A673 (cell line): ENCODE results near the gene HOXD3. TPM values are rescaled to one million over a fixed set of nuclear protein-coding genes. Genes with fewer than 3 reads are reported as not detected.
A peak's percentile ranks its signal among the peaks of the same experiment; 100 is the strongest.

Source experiments
- BruUV-seq: library from RNA; stranded (reverse); fragments of 400-500 nt; replicated peaks from 2 replicates; lab custom pipeline; 2021; lab: Mats Ljungman, UMichigan
- CTCF ChIA-PET: fragments of 300-600 bp; sonication (Branson Sonifier 250); formaldehyde crosslinking; loops from one replicate; lab custom pipeline; 2022; ENCODE audit warnings: antibody characterized with exemption; lab: Charles Lee
- POLR2A ChIA-PET: fragments of 300-600 bp; sonication (Branson Sonifier 250); formaldehyde crosslinking; loops from one replicate; lab custom pipeline; 2022; ENCODE audit warnings: antibody characterized with exemption; ENCODE audit not compliant: low non-redundant PET; lab: Charles Lee
- DNase-seq: peaks from one replicate; pipeline ENCODE4 v3.0.0-alpha.2; 2015; ENCODE audit warnings: low spot score
- H3K27ac ChIP-seq: fragments of 200-600 bp; sonication (generic); 2 replicates; pipeline ENCODE4 v1.5.1; 2016; ENCODE audit warnings: mixed run types, low read depth, mild to moderate bottlenecking, mixed read lengths, antibody characterized with exemption, low read length; ENCODE audit not compliant: poor library complexity, severe bottlenecking
- H3K27me3 ChIP-seq: fragments of 200-600 bp; sonication (generic); replicated peaks from 2 replicates; pipeline ENCODE4 v1.6.1; 2017; ENCODE audit warnings: mixed run types, low read depth, mild to moderate bottlenecking, mixed read lengths, antibody characterized with exemption, low read length; ENCODE audit not compliant: insufficient read depth, poor library complexity
- H3K36me3 ChIP-seq: fragments of 200-600 bp; sonication (generic); 2 replicates; pipeline ENCODE4 v1.6.1; 2016; ENCODE audit warnings: mixed run types, mild to moderate bottlenecking, mixed read lengths, antibody characterized with exemption, low read length; ENCODE audit not compliant: insufficient read depth, poor library complexity, severe bottlenecking
- H3K4me1 ChIP-seq: fragments of 200-600 bp; sonication (generic); 2 replicates; pipeline ENCODE4 v1.6.1; 2017; ENCODE audit warnings: mixed run types, mild to moderate bottlenecking, mixed read lengths, antibody characterized with exemption, low read length; ENCODE audit not compliant: insufficient read depth, poor library complexity, severe bottlenecking
- H3K4me3 ChIP-seq: fragments of 200-600 bp; sonication (generic); 2 replicates; pipeline ENCODE4 v1.5.1; 2016; ENCODE audit warnings: low read depth, mixed run types, mild to moderate bottlenecking, mixed read lengths, low read length; ENCODE audit not compliant: poor library complexity, severe bottlenecking
- H3K9me3 ChIP-seq: fragments of 200-600 bp; sonication (generic); 2 replicates; pipeline ENCODE4 v1.6.1; 2016; ENCODE audit warnings: mixed run types, low read depth, mild to moderate bottlenecking, mixed read lengths, antibody characterized with exemption, low read length; ENCODE audit not compliant: poor library complexity, severe bottlenecking
- CTCF ChIP-seq: fragments of 300-800, 200-600 bp; sonication (generic); conservative IDR thresholded peaks from 2 replicates; pipeline ENCODE4 v1.5.1; 2017; ENCODE audit warnings: low read depth, mild to moderate bottlenecking, antibody characterized with exemption, low read length, moderate library complexity, mixed read lengths
- EZH2 ChIP-seq: fragments of 200-600 bp; sonication (generic); IDR thresholded peaks from 2 replicates; pipeline ENCODE4 v1.6.1; 2017; ENCODE audit warnings: borderline replicate concordance, low read depth, mild to moderate bottlenecking, mixed read lengths, antibody characterized with exemption, low read length; ENCODE audit not compliant: poor library complexity, severe bottlenecking
- intact Hi-C: fragments of 100-400 bp; cut with micrococcal nuclease; formaldehyde crosslinking; loops from one replicate; pipeline ENCODE4 v1.10.0; 2022; ENCODE audit not compliant: unreplicated experiment
- total RNA-seq: library from RNA; stranded (reverse); gene quantifications from 2 replicates; pipeline ENCODE4 v1.2.3, GENCODE V29; 2021

HOXD3 gene
- total RNA-seq, 1 experiment from 2014 or later = 41.3 TPM

GRCh38 chr2:176140513-176141317 is 16.4 kb upstream of the HOXD3 start:
- TF ChIP-seq CTCF (peak; percentile 94), EZH2 (no peak)
- peak; percentile 94 for DNase-seq
- BruUV-seq = no TSS peak
- Histone ChIP-seq H3K36me3 (peaks cover 19% of the 10 kb centered on the region), H3K27me3 (no peaks in the 10 kb centered on the region), H3K4me1 (peaks cover 34% of the 10 kb centered on the region), H3K9me3 (no peaks in the 10 kb centered on the region), H3K4me3 (peak overlapping the region; percentile 85), H3K27ac (peak overlapping the region; percentile 61)
- intact Hi-C loops = loop anchor here (2.0 kb wide), 2 partner anchors 314 to 414 kb away; no protein-coding TSS in a partner anchor
- POLR2A ChIA-PET = interaction anchor here (0.6 kb wide), 2 partner anchors 9 to 169 kb away, joined by 8 read pairs; no protein-coding TSS in a partner anchor
- CTCF ChIA-PET = interaction anchor here (0.6 to 4.2 kb wide), 7 partner anchors 8 to 1008 kb away, joined by 3 to 35 read pairs (median 7); no protein-coding TSS in a partner anchor

- peaks cover 35% of the 10 kb centered on the region for H3K36me3 ChIP-seq
- no peak for TF ChIP-seq EZH2
- no peak for TF ChIP-seq CTCF
- intact Hi-C loops = no loop called here
- no peak overlapping the region for H3K27ac ChIP-seq
- H3K27me3 ChIP-seq = no peaks in the 10 kb centered on the region
- DNase-seq = no peak
- ChIA-PET CTCF (no interaction called here), POLR2A (interaction anchor here (0.7 kb wide), 1 partner anchor 510 kb away, joined by 3 read pairs; no protein-coding TSS in a partner anchor)
- H3K4me1 ChIP-seq = peaks cover 50% of the 10 kb centered on the region
- no peak overlapping the region for H3K4me3 ChIP-seq
- BruUV-seq = no TSS peak
- H3K9me3 ChIP-seq = no peaks in the 10 kb centered on the region
These were observed 14.8 kb upstream of the HOXD3 start for GRCh38 chr2:176142281-176142680.

- H3K27ac ChIP-seq = peak overlapping the region; percentile 16
- intact Hi-C loops = no loop called here
- no peaks in the 10 kb centered on the region for H3K27me3 ChIP-seq
- H3K36me3 ChIP-seq = peaks cover 64% of the 10 kb centered on the region
- POLR2A ChIA-PET = interaction anchor here (0.6 kb wide), 1 partner anchor 312 kb away, joined by 8 read pairs; no protein-coding TSS in a partner anchor
- no peak for DNase-seq
- TF ChIP-seq CTCF = no peak
- no peak for TF ChIP-seq EZH2
- H3K4me3 ChIP-seq = no peak overlapping the region
- CTCF ChIA-PET = interaction anchor here (1.2 kb wide), 2 partner anchors 310 to 409 kb away, joined by 4 to 6 read pairs; no protein-coding TSS in a partner anchor
- no TSS peak for BruUV-seq
- H3K9me3 ChIP-seq = no peaks in the 10 kb centered on the region
- H3K4me1 ChIP-seq = peaks cover 49% of the 10 kb centered on the region
These were observed 11.8 kb upstream of the HOXD3 start for GRCh38 chr2:176145085-176145969.
